HS-5 (cell line): ENCODE data around the gene CELF2.

Experiments
- DNase-seq: peaks from one replicate; pipeline ENCODE4 v3.0.0-alpha.2; 2012; ENCODE audit warnings: low read depth

CELF2 gene

DNA sequence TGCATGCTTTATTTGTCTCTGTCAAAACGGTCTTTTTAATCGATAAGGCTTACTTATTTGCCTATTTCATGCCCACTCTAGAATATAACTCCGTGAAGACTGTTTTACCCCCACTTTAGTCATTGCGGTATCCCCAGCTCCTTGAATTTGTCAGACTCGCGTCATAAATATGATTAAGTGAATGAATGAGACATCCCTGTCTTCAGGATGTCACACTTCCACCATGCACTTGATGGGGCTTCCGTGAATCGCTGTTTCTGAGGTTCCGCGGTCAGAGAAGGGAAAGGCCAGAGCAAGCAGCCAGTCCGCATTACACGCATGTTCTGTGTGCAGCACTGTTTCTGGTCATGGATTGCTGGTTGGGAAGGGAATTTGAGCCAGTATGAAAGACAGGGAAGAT lies 138.8 kb downstream of the CELF2 start:
- no peak for DNase-seq

DNA sequence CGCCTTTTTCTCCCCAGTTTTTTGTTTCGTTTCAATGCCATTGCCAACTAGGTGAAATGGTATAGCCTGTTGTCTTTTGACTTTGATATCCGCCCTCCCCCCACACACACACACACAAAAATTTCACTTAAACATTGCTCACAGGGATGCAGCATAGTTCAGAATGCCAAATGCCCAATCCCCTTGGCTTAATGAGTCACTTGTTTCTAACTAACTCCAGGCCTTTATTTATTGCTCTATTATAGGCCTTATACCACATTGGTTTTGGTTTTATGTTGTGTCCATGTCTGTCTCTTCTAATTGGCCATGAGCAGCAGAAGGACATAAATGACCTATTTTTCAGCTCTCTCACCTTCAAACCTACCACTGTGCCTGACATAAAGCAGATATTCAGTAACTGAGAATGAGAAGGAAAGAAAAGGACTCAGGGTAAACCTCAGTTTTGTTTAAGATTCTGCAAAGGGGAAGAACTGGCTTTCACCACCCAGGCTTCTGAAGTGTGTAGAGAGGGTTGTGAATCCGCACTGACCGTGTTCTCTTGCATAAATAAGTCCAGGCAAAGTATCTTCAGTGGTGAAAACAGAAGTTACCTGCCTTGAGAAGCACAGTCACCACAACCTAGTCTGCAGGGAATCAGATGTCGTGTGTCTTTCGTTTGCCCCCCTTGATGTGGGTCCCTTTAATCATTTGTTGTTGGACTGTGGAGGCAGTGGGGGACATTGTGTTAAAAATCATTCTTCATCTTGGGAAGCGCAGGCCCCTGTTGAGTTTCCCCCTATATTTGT lies 139.8 kb downstream of the CELF2 start:
- no peak for DNase-seq

DNA sequence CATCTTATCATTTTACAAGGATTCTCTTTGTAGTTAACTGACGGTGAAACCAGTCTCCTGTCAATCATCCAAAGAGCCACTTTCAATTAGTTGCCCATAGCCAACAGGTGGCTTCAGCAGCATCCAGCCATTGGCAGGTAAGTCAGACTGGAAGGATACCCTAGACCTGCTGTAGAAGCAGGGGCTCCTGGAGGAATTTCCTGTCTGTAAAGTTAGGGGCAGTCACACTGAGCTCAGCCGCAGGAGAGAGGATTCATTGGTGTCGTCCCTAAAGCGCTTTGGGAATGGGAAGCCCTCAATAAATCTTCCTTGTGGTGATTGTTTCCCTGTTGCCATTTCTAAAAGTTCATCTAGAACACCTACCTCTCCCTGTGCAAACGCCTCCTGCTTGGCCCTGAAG lies 140.4 kb downstream of the CELF2 start:
- DNase-seq: no peak

DNA sequence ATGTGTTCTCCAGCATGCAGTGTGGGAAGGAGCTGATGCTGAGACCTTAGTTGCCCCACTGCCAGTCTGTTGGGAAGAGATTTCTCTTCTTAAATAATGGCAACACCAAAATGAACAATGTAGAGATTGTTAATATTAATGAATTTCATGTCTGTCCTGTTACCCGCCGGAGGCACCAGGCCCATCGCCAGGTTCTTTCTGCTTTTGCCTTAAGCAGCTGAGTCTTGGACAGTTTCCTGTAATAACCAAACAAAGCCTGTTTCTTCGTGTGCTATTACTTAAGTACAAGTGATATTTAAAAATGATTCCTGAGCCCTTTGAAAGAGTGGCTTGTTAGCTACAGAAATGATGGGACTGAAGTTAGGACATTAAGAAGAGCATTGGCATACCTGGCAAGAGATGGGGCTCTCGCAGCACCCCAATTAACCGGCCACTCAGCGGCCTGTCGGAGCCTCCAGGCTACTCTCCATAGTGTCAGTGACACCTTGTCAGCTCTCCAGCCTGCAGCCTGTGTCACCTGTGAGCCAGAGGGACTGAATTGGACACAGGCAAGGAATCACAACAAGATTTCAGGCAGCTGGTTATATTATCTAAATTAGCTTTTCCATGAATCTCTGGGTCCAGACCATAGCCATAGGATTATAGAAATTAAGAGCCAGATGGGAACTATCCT lies 142.0 kb downstream of the CELF2 start:
- DNase-seq: no peak

DNA sequence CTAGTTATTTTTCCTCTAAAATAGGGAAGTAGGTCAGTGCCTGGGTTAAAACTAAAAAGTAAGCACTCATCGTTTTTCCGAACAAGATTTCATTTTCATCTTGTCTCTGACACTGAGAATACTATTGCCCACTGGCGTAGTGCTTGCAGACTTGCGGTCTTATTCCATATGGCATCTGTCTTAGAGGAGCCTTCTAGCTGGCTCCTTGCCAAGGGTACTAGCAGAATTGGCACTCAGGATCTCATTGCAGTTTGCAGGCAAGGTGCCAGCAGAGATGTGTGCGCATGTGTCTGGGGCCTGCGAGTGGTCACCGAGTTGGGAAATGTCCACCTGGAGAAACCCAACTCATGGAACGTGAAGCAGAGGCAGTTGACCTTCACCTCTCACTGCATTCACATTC lies 143.4 kb downstream of the CELF2 start:
- DNase-seq: no peak

DNA sequence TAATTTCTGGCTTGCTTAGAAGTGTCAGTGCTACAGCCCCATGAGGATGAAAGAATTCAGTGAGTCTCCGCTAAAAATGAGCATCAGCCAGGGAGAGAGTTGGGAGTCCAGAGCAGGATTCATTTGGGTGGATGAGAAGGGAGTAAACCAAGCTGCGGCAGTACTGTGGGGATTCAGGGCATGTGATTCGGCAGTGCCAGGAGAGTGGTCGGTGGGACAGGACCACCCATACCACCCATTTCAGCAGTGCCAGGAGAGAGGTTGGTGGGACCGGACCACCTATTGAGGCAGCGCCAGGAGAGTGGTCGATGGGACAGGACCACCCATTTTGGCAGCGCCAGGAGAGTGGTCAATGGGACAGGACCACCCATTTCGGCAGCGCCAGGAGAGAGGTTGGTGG lies 144.2 kb downstream of the CELF2 start:
- DNase-seq: no peak

DNA sequence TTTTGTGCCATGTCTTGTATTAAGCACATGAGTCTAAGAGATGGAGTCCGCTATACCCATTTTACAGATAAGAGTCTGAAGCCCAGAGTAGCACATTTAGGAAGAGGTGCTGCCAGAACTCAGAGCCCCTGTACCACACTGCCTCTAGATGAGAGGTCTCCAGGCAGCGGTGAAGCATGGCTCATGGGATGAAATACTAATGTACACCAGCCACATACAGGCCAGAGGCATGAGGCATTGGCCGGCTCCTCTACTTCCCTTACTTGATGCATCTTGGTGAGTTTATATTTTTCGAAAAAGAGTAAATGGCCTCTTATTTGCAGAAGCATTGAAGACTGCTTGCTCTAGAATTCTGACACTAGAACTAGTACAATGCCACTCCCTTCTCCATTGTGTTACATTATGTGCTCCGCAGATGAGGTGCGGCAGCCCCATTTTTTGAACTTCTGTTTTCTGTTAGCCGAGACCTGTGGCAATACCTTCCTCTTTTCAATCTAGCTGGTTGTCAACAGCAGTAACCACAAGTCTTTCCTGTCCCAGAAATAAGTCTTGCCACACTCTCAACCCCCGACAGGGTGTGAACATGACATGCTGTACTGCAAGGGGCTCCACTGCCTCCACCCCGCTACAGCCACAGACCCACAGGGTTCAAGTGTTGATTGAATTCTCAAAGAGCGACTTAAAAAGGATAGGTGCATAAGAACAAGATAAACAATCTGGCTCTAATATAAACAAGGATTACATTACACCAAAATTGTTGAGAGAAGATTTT lies 145.3 kb downstream of the CELF2 start:
- no peak for DNase-seq

DNA sequence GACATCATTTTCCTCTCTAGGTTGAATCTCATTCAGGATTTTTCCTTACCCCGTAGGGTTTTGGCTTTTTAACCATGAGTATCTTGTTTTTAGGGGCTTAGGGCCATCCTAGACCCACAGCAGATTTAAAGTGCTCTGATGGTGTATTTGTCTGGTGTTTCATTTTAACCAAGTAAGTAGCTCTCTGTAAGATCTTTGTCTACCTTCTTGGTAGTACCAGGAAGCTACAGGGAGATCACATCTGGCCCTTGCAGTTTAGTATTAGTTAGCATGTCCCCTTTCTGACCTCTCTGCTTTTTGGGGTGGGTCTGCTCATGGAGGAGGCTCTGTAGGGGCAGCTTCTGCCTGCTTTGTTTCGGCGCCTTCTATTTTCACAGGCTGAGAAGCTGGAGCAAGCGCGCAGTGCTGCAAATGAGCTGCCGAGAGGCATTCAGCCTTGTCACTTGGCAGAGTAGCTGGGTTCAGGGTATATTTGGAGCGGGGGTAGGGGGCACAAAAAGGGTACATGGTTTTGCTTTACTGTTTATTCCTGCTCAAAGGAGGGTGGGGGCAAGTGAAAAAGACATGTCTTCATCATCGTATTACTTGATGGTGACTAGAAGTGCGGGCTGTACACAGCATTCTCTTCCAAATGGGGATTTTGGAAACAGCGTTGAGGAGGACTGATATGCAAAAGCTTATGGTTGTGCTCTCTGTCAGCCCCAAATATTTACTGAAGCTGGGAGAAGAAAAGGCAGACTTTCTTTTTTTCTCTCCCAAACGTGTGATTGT lies 146.3 kb downstream of the CELF2 start:
- no peak for DNase-seq

DNA sequence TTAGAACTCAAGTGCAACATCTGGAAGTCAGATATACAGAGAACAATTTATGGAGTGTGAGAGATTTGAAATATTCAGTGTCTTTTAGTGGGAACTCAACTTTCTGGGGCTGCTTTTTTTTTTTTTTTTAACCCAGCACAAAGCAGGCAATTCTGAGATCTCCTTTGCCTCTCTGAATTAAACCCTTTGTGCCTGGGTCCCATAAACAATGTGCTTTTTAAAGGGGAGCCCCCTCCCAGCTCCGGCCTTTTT lies 146.8 kb downstream of the CELF2 start:
- DNase-seq: no peak

DNA sequence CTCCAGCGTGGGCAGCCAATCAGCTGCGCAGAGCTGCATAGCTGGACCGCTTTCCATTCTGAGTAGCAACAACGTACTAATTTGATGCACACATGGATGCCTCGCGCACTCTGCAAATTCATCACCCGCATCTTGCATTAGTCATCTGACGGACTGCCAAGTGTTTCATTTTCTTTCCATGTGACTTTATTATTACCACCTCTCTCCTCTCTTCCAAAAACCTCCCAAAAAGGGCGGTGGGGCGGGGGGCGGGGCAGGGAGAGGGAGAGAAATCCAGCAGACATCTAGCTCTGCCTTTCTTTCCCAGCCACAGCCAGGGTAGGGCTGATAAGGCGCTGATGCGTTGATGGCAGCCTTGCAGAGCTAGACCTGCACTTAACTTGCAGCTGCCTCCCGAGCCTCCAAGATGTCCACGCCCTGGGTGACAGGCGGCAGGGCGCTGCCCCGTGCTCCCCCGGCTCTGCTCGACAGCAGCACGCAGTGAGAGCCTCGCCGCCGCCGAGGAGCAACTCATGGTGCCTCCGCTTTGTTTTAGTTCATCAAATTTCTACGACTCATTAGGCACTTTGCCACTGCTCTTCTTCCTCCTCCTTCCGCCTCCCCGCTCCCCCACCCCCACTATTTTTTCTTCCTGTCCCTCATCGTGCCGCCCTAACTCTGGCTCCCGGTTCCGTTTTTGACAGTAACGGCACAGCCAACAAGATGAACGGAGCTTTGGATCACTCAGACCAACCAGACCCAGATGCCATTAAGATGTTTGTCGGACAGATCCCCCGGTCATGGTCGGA lies 147.3 kb downstream of the CELF2 start:
- peak; percentile 49 for DNase-seq

DNA sequence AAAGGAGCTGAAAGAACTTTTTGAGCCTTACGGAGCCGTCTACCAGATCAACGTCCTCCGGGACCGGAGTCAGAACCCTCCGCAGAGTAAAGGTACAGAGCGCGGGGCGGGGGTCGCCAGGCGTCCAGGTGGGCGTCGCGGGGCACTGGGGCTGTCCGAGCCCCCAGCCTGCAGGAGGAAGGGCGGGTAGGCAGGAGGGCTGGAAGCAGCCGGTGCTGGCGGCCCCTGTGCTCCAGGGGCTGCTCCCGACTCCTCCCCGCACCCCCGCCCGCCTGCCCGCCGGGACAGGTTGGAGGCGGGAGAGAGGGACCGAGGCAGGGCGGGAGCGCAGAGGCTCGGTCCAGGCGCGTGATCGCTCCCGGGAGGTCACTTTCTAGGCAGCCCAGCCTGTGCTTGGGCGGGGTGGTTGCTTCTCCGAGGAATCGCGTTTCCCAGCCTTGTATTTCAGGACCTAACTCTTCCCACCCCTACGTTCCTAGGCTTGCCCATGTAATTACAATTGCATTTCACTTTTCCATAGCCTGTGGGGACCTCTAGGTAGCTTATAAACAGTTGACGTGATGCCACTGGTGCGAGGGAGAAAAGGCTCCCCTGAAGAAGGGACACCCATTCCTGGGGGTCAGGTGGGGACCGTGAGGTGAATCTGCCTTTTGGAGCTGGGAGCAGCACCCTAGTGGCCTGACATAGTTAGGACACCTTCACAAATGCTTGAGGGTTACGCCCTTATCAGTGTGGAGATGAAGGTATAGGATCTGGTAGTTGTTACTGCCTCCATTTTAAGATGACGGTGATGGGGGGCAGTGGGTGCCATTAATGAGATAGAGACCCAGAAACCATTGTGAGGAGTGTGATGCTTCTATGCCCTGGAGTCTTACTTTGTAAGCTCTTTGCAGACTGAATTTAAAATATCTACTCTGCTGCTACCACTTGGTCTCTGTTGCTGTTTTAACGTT lies 148.2 kb downstream of the CELF2 start:
- no peak for DNase-seq

DNA sequence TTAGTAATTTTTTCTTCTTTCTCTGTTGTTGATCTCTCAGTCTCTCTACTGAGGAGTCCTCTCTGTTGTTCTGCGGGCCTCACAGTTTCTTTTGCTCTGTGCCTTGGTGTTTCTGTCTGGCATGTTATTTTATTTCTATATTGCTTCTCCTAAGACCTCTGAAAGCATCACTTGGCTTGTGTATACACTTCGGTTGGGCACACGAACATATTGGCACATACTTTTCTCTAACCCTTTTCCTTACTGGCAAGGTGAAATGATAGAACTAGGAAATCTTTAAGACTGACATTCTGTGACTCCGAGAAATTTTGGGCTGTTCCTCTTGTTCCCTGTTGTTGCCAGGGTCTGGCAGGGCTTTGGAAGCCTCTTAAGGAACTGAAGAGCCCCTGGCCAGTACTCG lies 148.9 kb downstream of the CELF2 start:
- DNase-seq: no peak

DNA sequence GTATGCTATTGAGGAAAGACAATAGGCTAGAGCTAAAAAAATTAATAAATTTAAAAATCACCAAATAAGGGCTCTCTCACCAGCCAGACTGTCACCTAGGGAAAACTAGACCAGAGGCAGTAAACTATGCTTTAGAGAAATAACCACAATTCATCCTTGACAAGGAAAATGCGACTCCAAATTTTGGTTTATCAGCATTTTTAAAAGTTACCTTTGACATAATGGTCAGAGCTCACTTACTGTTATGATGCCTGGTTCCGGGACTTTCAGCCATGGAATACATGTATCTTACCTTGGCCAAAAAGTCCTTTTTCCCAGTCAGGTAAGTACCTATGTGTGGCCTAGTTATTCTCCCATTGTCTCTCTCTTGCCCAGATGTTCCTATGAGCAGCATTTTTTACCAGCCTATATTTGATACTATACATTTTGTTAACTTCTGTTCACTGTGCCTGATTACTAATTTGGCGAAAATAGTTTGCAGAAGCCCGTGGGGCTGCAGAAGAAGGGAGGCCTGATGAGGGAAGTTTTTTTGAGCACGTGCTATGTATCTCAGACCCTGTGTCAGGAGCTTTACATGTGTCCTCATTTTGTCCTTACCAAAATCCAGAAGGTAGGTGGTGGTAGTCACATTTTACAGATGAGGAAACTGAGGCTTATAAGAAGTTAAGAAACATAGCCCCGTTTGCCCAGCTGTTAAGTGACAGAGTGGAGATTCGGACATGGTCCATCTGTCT lies 149.7 kb downstream of the CELF2 start:
- DNase-seq: no peak

DNA sequence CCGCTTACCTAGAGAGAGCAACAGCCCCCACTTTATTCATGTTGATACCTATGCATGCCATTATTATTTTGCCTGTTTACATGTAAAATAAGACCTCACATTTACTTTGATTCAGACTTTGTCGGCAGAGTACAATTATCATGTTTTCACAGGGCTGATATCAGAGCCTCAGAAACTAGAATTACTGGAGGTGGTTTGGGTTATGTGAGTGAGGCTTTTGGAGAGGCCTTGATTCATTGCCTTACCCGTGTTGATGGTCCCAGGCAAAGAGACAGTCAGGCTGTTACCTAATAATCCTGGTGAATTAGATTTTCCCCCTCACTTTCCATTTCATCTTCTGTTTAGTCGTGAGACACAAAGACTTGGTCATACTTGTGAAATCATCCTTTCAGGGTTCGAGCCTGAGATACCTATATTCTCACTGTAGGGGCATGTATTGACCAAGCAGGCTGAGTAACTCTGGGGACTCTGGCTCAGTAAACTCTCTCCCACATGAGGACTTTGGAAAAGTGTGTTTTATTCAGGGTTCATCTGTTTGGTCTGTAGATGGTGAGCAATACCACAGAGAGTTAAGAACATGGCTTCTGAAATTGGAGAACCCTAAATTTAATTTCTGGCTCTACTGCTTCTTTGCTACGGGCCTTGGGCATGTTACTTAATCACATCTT lies 150.9 kb downstream of the CELF2 start:
- DNase-seq: no peak

DNA sequence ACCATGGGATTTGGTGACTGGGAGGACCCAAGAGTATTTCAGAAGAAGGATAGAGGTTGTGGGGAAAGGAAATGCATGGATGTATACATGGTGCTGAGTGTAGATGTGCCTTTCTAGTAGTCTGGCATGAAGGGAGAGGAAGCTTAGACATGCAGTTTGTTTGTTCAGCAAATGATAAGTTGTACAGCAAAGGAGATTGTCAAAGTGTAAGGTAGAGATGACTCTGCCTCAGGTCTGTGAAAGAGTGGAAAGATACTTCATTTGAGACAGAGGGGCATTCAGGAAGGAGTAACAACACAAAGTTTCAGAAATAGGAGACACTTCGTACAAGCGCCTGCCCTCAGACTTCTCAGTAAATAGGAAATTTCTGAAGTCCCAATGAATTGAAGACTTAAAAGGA lies 152.3 kb downstream of the CELF2 start:
- no peak for DNase-seq

DNA sequence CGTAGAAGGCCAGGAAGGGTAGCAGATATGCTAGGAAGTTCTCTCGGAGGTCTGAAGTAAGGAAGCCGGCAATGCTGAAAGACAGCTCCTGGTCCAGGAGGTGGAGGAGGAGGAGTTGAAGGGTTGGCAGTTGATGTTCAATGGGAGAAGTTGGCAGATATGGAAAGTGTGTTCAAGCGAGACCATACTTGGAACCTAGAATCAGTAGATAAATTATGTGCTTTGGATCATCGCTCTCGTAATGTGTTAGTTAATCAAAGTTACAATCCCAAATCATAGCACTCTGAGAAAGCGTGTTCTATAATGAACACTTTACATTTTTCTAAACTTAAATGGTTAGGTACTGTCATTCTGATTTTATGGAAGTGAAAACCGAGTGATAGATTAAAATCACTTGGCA lies 152.9 kb downstream of the CELF2 start:
- no peak for DNase-seq

DNA sequence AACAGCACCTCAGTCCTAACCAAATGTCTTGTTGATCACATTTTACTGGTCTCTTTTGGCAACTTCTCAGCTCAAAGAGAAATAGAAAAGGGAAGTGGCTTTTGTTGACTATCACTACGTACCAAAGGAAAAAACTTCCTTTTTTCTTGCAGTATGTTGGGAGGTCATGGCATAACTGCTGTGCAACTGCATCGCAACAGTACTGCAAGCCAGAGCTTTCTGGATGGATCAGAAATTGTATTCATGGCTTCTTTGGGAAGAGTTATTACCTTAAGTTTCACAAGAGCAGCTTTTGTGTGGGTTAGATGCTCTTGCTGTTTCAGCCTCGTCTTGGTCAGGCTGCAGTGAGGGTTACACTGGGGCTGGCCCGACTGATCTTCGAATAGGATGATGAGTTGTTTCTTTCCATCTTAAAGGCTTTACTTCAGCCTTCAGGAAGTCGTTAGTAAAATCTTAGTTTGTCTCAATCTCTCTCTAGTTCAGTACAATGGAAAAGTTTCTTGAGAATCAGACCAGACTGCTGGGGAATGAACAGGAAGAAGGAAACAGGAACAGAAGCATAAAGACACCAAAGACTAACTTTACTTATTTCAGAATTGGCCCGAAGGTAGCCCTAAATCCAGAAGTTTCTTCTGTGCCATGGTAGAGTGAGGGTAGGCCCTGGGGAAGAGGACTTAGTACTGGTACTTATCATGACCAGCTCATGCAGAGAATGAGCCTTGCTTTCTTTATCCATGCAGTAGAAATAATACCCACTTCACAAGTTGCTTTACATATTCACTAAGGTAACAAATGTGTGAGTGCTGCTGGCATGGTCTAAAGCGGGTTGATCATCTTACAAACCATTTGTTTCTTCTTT lies 153.6 kb downstream of the CELF2 start:
- no peak for DNase-seq

DNA sequence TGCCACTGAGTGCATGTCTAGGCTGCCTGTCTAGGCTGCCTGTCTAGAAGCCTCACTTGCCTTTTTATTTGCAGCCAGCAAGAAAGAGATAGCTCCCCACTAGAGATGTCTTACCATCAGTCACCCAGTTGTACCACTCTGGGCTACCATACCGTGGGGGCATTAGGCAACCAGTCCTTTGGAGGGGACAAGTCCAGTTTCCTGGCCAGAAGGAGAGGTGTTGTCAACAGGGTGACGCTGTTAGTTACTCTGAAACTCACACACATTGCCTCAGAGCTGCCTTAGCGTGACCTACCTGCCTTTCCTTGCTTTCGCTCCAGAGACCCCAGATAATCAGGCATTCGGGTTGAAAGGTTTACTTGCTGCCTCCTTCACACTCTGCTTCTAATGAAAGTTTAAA lies 155.4 kb downstream of the CELF2 start:
- no peak for DNase-seq
